ENCODE measurements around the gene ERBB4. TPM values are rescaled to one million over a fixed set of nuclear protein-coding genes. Genes with fewer than 3 reads are reported as not detected.

The ERBB4 gene
- total RNA-seq, 6 donors from 2014 or later = 3.3 to 24.2 (median 11.7) TPM

DNA sequence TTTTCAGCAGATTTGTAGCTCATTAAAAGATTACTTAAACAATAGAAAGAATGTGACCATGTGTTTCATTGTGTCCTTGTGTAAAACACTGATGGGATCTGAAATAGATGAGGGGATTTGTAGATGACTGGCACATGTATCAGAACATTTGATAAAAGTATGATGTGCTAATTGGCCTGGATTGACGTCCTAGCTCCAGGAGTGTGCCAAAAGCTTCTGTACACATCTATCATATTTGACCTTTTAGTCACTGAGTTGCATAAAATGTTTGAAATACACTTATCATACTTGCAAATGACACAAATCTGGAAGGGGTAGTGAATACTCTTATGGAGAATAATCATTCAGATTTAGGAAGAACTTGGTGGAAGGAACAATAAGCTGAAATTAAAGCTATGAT, 778.5 kb downstream of the ERBB4 start:
- no peaks in the 10 kb centered on the region for H3K9me3 ChIP-seq
- no peak overlapping the region for H3K4me3 ChIP-seq
- ATAC-seq (ENCODE audit: low FRiP score in 2 of 2) = no peak
- no peaks in the 10 kb centered on the region for H3K27me3 ChIP-seq
- 18% methylated on average over 1 of the region's 1 CpG for WGBS, 2 donors
- no peaks in the 10 kb centered on the region for H3K36me3 ChIP-seq
- no peak for TF ChIP-seq POLR2A (IDR thresholded peaks at IDR 0.05)
- no peak for TF ChIP-seq CTCF (IDR thresholded peaks at IDR 0.05)
- no peak for TF ChIP-seq EP300 (IDR thresholded peaks at IDR 0.05)
- no peak for TF ChIP-seq POLR2AphosphoS5 (IDR thresholded peaks at IDR 0.05)
- H3K4me1 ChIP-seq = no peaks in the 10 kb centered on the region
- DNase-seq = no peak
- H3K27ac ChIP-seq = no peak overlapping the region

GRCh38 chr2:211756266-211756665, 782.3 kb downstream of the ERBB4 start:
- no peaks in the 10 kb centered on the region for H3K36me3 ChIP-seq
- 85 to 89% methylated on average over 2 of the region's 2 CpGs for WGBS, 2 donors
- TF ChIP-seq CTCF (IDR thresholded peaks at IDR 0.05) (no peak), EP300 (IDR thresholded peaks at IDR 0.05) (no peak), POLR2A (IDR thresholded peaks at IDR 0.05) (no peak), POLR2AphosphoS5 (IDR thresholded peaks at IDR 0.05) (no peak)
- no peaks in the 10 kb centered on the region for H3K27me3 ChIP-seq
- H3K4me3 ChIP-seq = no peak overlapping the region
- DNase-seq = no peak
- no peak for ATAC-seq (ENCODE audit: low FRiP score in 2 of 2)
- H3K27ac ChIP-seq = no peak overlapping the region
- H3K9me3 ChIP-seq = no peaks in the 10 kb centered on the region
- no peaks in the 10 kb centered on the region for H3K4me1 ChIP-seq

DNA sequence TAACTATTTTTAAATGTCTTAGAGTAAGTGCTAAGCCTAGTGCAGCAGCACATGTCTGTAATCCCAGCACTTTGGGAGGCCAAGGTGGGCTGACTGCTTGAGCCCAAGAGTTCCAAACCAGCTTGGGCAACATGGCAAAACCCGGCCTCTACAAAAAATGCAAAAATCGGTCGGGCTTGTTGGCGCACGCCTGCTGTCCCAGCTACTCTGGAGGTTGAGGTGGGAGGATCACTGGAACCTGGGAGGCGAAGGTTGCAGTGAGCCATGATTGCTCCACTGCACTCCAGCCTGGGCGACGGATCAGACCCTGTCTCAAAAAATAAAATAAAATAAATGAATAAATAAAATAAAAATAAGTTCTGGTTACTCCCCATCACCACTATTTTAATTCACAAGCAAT, 783.4 kb downstream of the ERBB4 start:
- Histone ChIP-seq H3K4me3 (no peak overlapping the region), H3K27ac (no peak overlapping the region), H3K4me1 (no peaks in the 10 kb centered on the region), H3K36me3 (no peaks in the 10 kb centered on the region), H3K27me3 (no peaks in the 10 kb centered on the region), H3K9me3 (no peaks in the 10 kb centered on the region)
- DNase-seq (no peak), ATAC-seq (ENCODE audit: low FRiP score in 2 of 2) (no peak)
- 91 to 97% methylated on average over 8 of the region's 8 CpGs for WGBS, 2 donors
- TF ChIP-seq EP300 (IDR thresholded peaks at IDR 0.05) = no peak
- TF ChIP-seq POLR2A (IDR thresholded peaks at IDR 0.05) = no peak

- ATAC-seq (ENCODE audit: low FRiP score in 2 of 2) (no peak), DNase-seq (no peak)
- WGBS, 2 donors = 56 to 62% methylated on average over 3 of the region's 3 CpGs
- H3K27me3 ChIP-seq = no peaks in the 10 kb centered on the region
- H3K27ac ChIP-seq = no peak overlapping the region
- no peaks in the 10 kb centered on the region for H3K36me3 ChIP-seq
- no peaks in the 10 kb centered on the region for H3K9me3 ChIP-seq
- H3K4me3 ChIP-seq = no peak overlapping the region
- TF ChIP-seq EP300 (IDR thresholded peaks at IDR 0.05) (no peak), CTCF (IDR thresholded peaks at IDR 0.05) (no peak), POLR2AphosphoS5 (IDR thresholded peaks at IDR 0.05) (no peak), POLR2A (IDR thresholded peaks at IDR 0.05) (no peak)
- H3K4me1 ChIP-seq = no peaks in the 10 kb centered on the region
Observed at GRCh38 chr2:211751848-211752247, 786.8 kb downstream of the ERBB4 start.

DNA sequence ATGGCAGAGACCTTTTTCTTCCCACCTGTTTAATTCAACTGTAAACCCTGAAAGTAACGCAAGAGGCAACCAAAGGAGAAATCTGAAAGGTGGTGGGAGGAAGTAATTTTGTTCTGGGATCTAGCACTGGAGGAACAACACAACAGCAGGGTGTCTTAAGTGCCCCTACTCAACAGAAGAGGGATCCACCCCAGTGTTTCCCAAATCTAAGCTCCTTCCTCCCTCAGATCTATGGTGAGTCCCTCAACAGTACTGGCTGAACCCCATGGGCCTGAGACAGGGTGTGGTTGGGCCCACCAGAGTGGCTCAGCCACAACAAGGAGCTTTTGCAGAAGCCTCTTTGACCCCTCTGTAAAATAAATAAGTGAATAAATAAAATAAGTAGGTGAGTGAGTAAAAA, 790.3 kb downstream of the ERBB4 start:
- DNase-seq = no peak
- H3K4me3 ChIP-seq = no peak overlapping the region
- 86 to 95% methylated on average over 1 of the region's 1 CpG for WGBS, 2 donors
- no peak for ATAC-seq (ENCODE audit: low FRiP score in 2 of 2)
- H3K27ac ChIP-seq = no peak overlapping the region
- TF ChIP-seq POLR2A (IDR thresholded peaks at IDR 0.05) (no peak), POLR2AphosphoS5 (IDR thresholded peaks at IDR 0.05) (no peak), CTCF (IDR thresholded peaks at IDR 0.05) (no peak), EP300 (IDR thresholded peaks at IDR 0.05) (no peak)
- H3K4me1 ChIP-seq = peaks cover 0 to 4% (median 0%) of the 10 kb centered on the region in 4 donors
- no peaks in the 10 kb centered on the region for H3K36me3 ChIP-seq
- no peaks in the 10 kb centered on the region for H3K27me3 ChIP-seq
- no peaks in the 10 kb centered on the region for H3K9me3 ChIP-seq
